Esophagus muscularis mucosa (tissue), 4 donors: ENCODE measurements around the gene PAK5. TPM values are rescaled to one million over a fixed set of nuclear protein-coding genes. Genes with fewer than 3 reads are reported as not detected.
A peak's percentile ranks its signal among the peaks of the same experiment; 100 is the strongest.

ENCODE experiments used
- DNase-seq: peaks from one replicate; pipeline ENCODE4 v3.0.0-alpha.2; 2017; ENCODE audit errors: extremely low spot score
- H3K27ac ChIP-seq, 4 donors: fragments of 200-600 bp; sonication (generic); replicated peaks in 1 of 4; 1 replicate in 3 of 4; 2 replicates in 1 of 4; pipeline ENCODE4 v1.5.1; 2016 to 2019; ENCODE audit warnings: mild to moderate bottlenecking in 1 of 4
- H3K27me3 ChIP-seq, 4 donors: fragments of 200-600 bp; sonication (generic); one replicate each; pipeline versions ENCODE4 v1.5.1 to v1.6.0; 2016 to 2019
- H3K36me3 ChIP-seq, 4 donors: fragments of 200-600 bp; sonication (generic); one replicate each; pipeline ENCODE4 v1.5.1; 2016 to 2019
- H3K4me1 ChIP-seq, 4 donors: fragments of 200-600 bp; sonication (generic); one replicate each; pipeline ENCODE4 v1.5.1; 2016 to 2019
- H3K4me3 ChIP-seq, 4 donors: fragments of 200-600 bp; sonication (generic); 1 replicate in 2 of 4; 2 replicates in 2 of 4; pipeline ENCODE4 v1.5.1; 2016 to 2019; ENCODE audit warnings: mild to moderate bottlenecking in 4 of 4, moderate library complexity in 1 of 4
- H3K9me3 ChIP-seq, 4 donors: fragments of 200-600 bp; sonication (generic); 1 replicate in 3 of 4; 2 replicates in 1 of 4; pipeline ENCODE4 v1.5.1; 2016 to 2019
- EP300 ChIP-seq: sonication (generic); formaldehyde crosslinking; IDR thresholded peaks from one replicate; pipeline ENCODE4 v1.6.1; 2017; ENCODE audit warnings: antibody characterized with exemption
- POLR2A ChIP-seq: fragments of 450-650 bp; IDR thresholded peaks from one replicate; pipeline ENCODE4 v1.6.1; 2017; ENCODE audit warnings: antibody characterized with exemption, moderate library complexity, mild to moderate bottlenecking, low read depth
- POLR2AphosphoS5 ChIP-seq, 2 donors: sonication (generic); formaldehyde crosslinking; IDR thresholded peaks; one replicate each; pipeline ENCODE4 v1.6.1; 2017; ENCODE audit warnings: antibody characterized with exemption in 2 of 2
- WGBS: methylation state at CpG from one replicate; pipeline ENCODE4 v1.1.5; 2018; 5-methylcytosine and 5-hydroxymethylcytosine counted together
- intact Hi-C: fragments of 100-400 bp; cut with DNase I; formaldehyde crosslinking; loops from one replicate; pipeline ENCODE4 v1.15.1; 2023
- total RNA-seq, 4 donors: library from RNA; depleted of rRNA; stranded (reverse); fragments of >200 nt; gene quantifications; one replicate each; pipeline versions ENCODE4 v1.1.0 to v1.2.1, GENCODE V29; 2016
- TF ChIP-seq, protein P1 (sequence below), 3 experiments: fragments of 200-600 bp in 2 of 3; fragments of 450-650 bp in 1 of 3; sonication (generic) in 2 of 3; IDR thresholded peaks; one replicate each; pipeline ENCODE4 v1.5.1; 2017 to 2019; ENCODE audit warnings: antibody characterized with exemption in 3 of 3, mild to moderate bottlenecking in 2 of 3, moderate library complexity in 1 of 3

PAK5 gene
- total RNA-seq, 4 donors from 2014 or later, result 0.06 to 0.42 (median 0.20) TPM

- intact Hi-C loops, result no loop called here
- Histone ChIP-seq H3K36me3 (no peaks in the 10 kb centered on the region), H3K9me3 (no peaks in the 10 kb centered on the region), H3K27ac (no peak overlapping the region), H3K27me3 (peaks cover 0 to 5% (median 0%) of the 10 kb centered on the region in 4 donors), H3K4me1 (no peaks in the 10 kb centered on the region), H3K4me3 (no peak overlapping the region)
- TF ChIP-seq POLR2AphosphoS5 (IDR thresholded peaks at IDR 0.05), result no peak
- TF ChIP-seq POLR2A, result no peak
- TF ChIP-seq, protein P1, sequence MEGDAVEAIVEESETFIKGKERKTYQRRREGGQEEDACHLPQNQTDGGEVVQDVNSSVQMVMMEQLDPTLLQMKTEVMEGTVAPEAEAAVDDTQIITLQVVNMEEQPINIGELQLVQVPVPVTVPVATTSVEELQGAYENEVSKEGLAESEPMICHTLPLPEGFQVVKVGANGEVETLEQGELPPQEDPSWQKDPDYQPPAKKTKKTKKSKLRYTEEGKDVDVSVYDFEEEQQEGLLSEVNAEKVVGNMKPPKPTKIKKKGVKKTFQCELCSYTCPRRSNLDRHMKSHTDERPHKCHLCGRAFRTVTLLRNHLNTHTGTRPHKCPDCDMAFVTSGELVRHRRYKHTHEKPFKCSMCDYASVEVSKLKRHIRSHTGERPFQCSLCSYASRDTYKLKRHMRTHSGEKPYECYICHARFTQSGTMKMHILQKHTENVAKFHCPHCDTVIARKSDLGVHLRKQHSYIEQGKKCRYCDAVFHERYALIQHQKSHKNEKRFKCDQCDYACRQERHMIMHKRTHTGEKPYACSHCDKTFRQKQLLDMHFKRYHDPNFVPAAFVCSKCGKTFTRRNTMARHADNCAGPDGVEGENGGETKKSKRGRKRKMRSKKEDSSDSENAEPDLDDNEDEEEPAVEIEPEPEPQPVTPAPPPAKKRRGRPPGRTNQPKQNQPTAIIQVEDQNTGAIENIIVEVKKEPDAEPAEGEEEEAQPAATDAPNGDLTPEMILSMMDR (IDR thresholded peaks at IDR 0.05), result no peak
- no peak for TF ChIP-seq EP300
- peak; percentile 19 for DNase-seq
- 52% methylated on average over 3 of the region's 3 CpGs for WGBS
Measured at GRCh38 chr20:9571783-9572182, 267.1 kb downstream of the PAK5 start.

GRCh38 chr20:9570612-9571011 lies 268.3 kb downstream of the PAK5 start:
- H3K27me3 ChIP-seq, result peaks cover 0 to 5% (median 0%) of the 10 kb centered on the region in 4 donors
- no peaks in the 10 kb centered on the region for H3K9me3 ChIP-seq
- no peaks in the 10 kb centered on the region for H3K36me3 ChIP-seq
- no peak for DNase-seq
- H3K27ac ChIP-seq, result no peak overlapping the region
- H3K4me3 ChIP-seq, result no peak overlapping the region
- TF ChIP-seq POLR2A (no peak), POLR2AphosphoS5 (IDR thresholded peaks at IDR 0.05) (no peak), EP300 (no peak)
- TF ChIP-seq, protein P1 (IDR thresholded peaks at IDR 0.05), result no peak
- no peaks in the 10 kb centered on the region for H3K4me1 ChIP-seq
- 63% methylated on average over 2 of the region's 2 CpGs for WGBS
- intact Hi-C loops, result no loop called here

GRCh38 chr20:9566977-9567376 lies 271.9 kb downstream of the PAK5 start:
- no peak overlapping the region for H3K4me3 ChIP-seq
- TF ChIP-seq POLR2AphosphoS5 (IDR thresholded peaks at IDR 0.05) (no peak), EP300 (no peak), POLR2A (no peak)
- TF ChIP-seq, protein P1 (IDR thresholded peaks at IDR 0.05), result no peak

GRCh38 chr20:9565910-9566550 lies 272.8 kb downstream of the PAK5 start:
- 89% methylated on average over 19 of the region's 20 CpGs for WGBS
- DNase-seq, result no peak
- no peaks in the 10 kb centered on the region for H3K27me3 ChIP-seq
- H3K4me1 ChIP-seq, result no peaks in the 10 kb centered on the region
- no peaks in the 10 kb centered on the region for H3K36me3 ChIP-seq
- H3K4me3 ChIP-seq, result no peak overlapping the region
- TF ChIP-seq POLR2A (no peak), POLR2AphosphoS5 (IDR thresholded peaks at IDR 0.05) (no peak)
- no peak overlapping the region for H3K27ac ChIP-seq
- intact Hi-C loops, result no loop called here
- no peaks in the 10 kb centered on the region for H3K9me3 ChIP-seq

More at GRCh38 chr20:9566977-9567376, 271.9 kb downstream of the PAK5 start:
- Histone ChIP-seq H3K9me3 (no peaks in the 10 kb centered on the region), H3K4me1 (no peaks in the 10 kb centered on the region), H3K27ac (no peak overlapping the region), H3K27me3 (no peaks in the 10 kb centered on the region), H3K36me3 (no peaks in the 10 kb centered on the region)
- intact Hi-C loops, result no loop called here
- DNase-seq, result no peak
- 80% methylated on average over 1 of the region's 1 CpG for WGBS

GRCh38 chr20:9557411-9557810 lies 281.5 kb downstream of the PAK5 start:
- Histone ChIP-seq H3K36me3 (no peaks in the 10 kb centered on the region), H3K9me3 (no peaks in the 10 kb centered on the region), H3K27ac (no peak overlapping the region), H3K27me3 (peaks cover 0 to 4% (median 0%) of the 10 kb centered on the region in 4 donors), H3K4me3 (no peak overlapping the region), H3K4me1 (no peaks in the 10 kb centered on the region)
- no peak for DNase-seq
- intact Hi-C loops, result no loop called here
- 93% methylated on average over 4 of the region's 4 CpGs for WGBS
- no peak for TF ChIP-seq POLR2A
- no peak for TF ChIP-seq EP300
- TF ChIP-seq POLR2AphosphoS5 (IDR thresholded peaks at IDR 0.05), result no peak
- TF ChIP-seq, protein P1 (IDR thresholded peaks at IDR 0.05), result no peak
